DOHH2 (cell line): ENCODE results near the gene ANKDD1B.

Experiments used
- H3F3A ChIP-seq: fragments of 200-600 bp; sonication (generic), shearing (Covaris generic); 2 replicates; pipeline ENCODE4 v1.6.0; 2016; ENCODE audit warnings: antibody characterized with exemption, mild to moderate bottlenecking; ENCODE audit not compliant: control insufficient read depth, insufficient read depth
- H3K27ac ChIP-seq: fragments of 200-600 bp; sonication (generic); 2 replicates; pipeline ENCODE4 v1.5.1; 2014; ENCODE audit warnings: low read depth, mild to moderate bottlenecking, low read length, moderate library complexity
- H3K27me3 ChIP-seq: fragments of 200-600 bp; sonication (generic); 2 replicates; pipeline ENCODE4 v1.6.1; 2014; ENCODE audit warnings: mild to moderate bottlenecking, low read length, mixed read lengths; ENCODE audit not compliant: control insufficient read depth
- H3K36me3 ChIP-seq: fragments of 200-600 bp; sonication (generic); 2 replicates; pipeline ENCODE4 v1.6.1; 2014; ENCODE audit warnings: mild to moderate bottlenecking, low read length, moderate library complexity, mixed read lengths; ENCODE audit not compliant: control insufficient read depth
- H3K4me1 ChIP-seq: fragments of 200-600 bp; sonication (generic); 2 replicates; pipeline ENCODE4 v1.6.1; 2014; ENCODE audit warnings: mild to moderate bottlenecking, low read length, mixed read lengths; ENCODE audit not compliant: control insufficient read depth
- H3K4me2 ChIP-seq: fragments of 200-600 bp; sonication (generic); 2 replicates; pipeline ENCODE4 v1.6.0; 2014; ENCODE audit warnings: mild to moderate bottlenecking, low read length, moderate library complexity
- H3K4me3 ChIP-seq: fragments of 200-600 bp; sonication (generic); 2 replicates; pipeline ENCODE4 v1.5.1; 2014; ENCODE audit warnings: mild to moderate bottlenecking, low read length, mixed read lengths
- H3K79me2 ChIP-seq: fragments of 200-600 bp; sonication (generic); 2 replicates; pipeline ENCODE4 v1.6.1; 2014; ENCODE audit warnings: mild to moderate bottlenecking, low read length, mixed read lengths; ENCODE audit not compliant: control insufficient read depth
- H3K9me2 ChIP-seq: fragments of 200-600 bp; sonication (generic); replicated peaks from 2 replicates; pipeline ENCODE4 v1.6.1; 2014; ENCODE audit warnings: mild to moderate bottlenecking, low read length, mixed read lengths; ENCODE audit not compliant: control insufficient read depth
- H3K9me3 ChIP-seq: fragments of 200-600 bp; sonication (generic); 2 replicates; pipeline ENCODE4 v1.6.1; 2014; ENCODE audit warnings: antibody characterized with exemption, low read length, mixed read lengths; ENCODE audit not compliant: control insufficient read depth, insufficient read depth
- H4K20me1 ChIP-seq: fragments of 200-600 bp; sonication (generic); 2 replicates; pipeline ENCODE4 v1.6.0; 2014; ENCODE audit warnings: low read depth, mild to moderate bottlenecking, antibody characterized with exemption, low read length, moderate library complexity; ENCODE audit not compliant: control insufficient read depth, insufficient read depth
- CTCF ChIP-seq: fragments of 200-600 bp; sonication (generic); IDR thresholded peaks from one replicate; pipeline ENCODE4 v1.5.1; 2014; ENCODE audit warnings: antibody characterized with exemption, mild to moderate bottlenecking, low read depth, low read length; ENCODE audit not compliant: poor library complexity, severe bottlenecking
- EZH2phosphoT487 ChIP-seq: fragments of 200-600 bp; sonication (generic); IDR thresholded peaks from 2 replicates; pipeline ENCODE4 v1.6.1; 2017; ENCODE audit warnings: borderline replicate concordance, mild to moderate bottlenecking, antibody characterized with exemption, low read length, moderate library complexity, mixed read lengths

Gene ANKDD1B

GRCh38 chr5:75666801-75667200 is 55.5 kb downstream of the ANKDD1B start:
- Histone ChIP-seq H3K36me3 (no peaks in the 10 kb centered on the region), H3K4me1 (peaks cover 20% of the 10 kb centered on the region), H3K27me3 (no peaks in the 10 kb centered on the region), H3K79me2 (no peaks in the 10 kb centered on the region), H4K20me1 (no peaks in the 10 kb centered on the region), H3K27ac (no peak overlapping the region), H3K4me3 (no peak overlapping the region), H3F3A (no peaks in the 10 kb centered on the region), H3K9me3 (no peaks in the 10 kb centered on the region), H3K4me2 (no peak overlapping the region), H3K9me2 (no peaks in the 10 kb centered on the region)
- TF ChIP-seq EZH2phosphoT487 (no peak), CTCF (no peak)

- Histone ChIP-seq H3F3A (no peaks in the 10 kb centered on the region), H3K9me2 (no peaks in the 10 kb centered on the region), H3K27me3 (no peaks in the 10 kb centered on the region), H3K4me3 (no peak overlapping the region), H3K79me2 (no peaks in the 10 kb centered on the region), H3K27ac (no peak overlapping the region), H4K20me1 (no peaks in the 10 kb centered on the region), H3K4me1 (peaks cover 20% of the 10 kb centered on the region), H3K4me2 (no peak overlapping the region), H3K36me3 (no peaks in the 10 kb centered on the region; the same call in 1 of the 2 replicates), H3K9me3 (no peaks in the 10 kb centered on the region)
- TF ChIP-seq CTCF: no peak
- TF ChIP-seq EZH2phosphoT487: no peak
These were observed 56.3 kb downstream of the ANKDD1B start for GRCh38 chr5:75667586-75667985.

- Histone ChIP-seq H3F3A (no peaks in the 10 kb centered on the region), H3K27ac (no peak overlapping the region)
These were observed 57.2 kb downstream of the ANKDD1B start for GRCh38 chr5:75668445-75668844.

More at GRCh38 chr5:75668445-75668844, 57.2 kb downstream of the ANKDD1B start:
- no peaks in the 10 kb centered on the region for H3K9me2 ChIP-seq
- peak overlapping the region; percentile 56 for H3K4me2 ChIP-seq
- H3K79me2 ChIP-seq: no peaks in the 10 kb centered on the region
- peaks cover 6% of the 10 kb centered on the region for H3K36me3 ChIP-seq
- H3K4me1 ChIP-seq: peaks cover 20% of the 10 kb centered on the region
- H4K20me1 ChIP-seq: no peaks in the 10 kb centered on the region
- TF ChIP-seq EZH2phosphoT487 (no peak), CTCF (no peak)
- no peaks in the 10 kb centered on the region for H3K9me3 ChIP-seq
- H3K27me3 ChIP-seq: no peaks in the 10 kb centered on the region
- H3K4me3 ChIP-seq: no peak overlapping the region
